Activated T-cell treated with anti-CD3 and anti-CD28 coated beads, Interleukin-2, amount 50 U/mL, for 24 hours (primary cell): ENCODE data around the gene TMEM63A.
A peak's percentile ranks its signal among the peaks of the same experiment; 100 is the strongest.

ENCODE experiments used
- DNase-seq: peaks from one replicate; pipeline ENCODE4 v3.0.0-alpha.2; 2020
- H3K27ac Mint-ChIP-seq: 2 replicates; pipeline ENCODE4 v1.8.0; 2020; ENCODE audit warnings: mild to moderate bottlenecking, mixed read lengths
- H3K27me3 Mint-ChIP-seq: 2 replicates; pipeline ENCODE4 v1.8.0; 2020; ENCODE audit warnings: mixed read lengths
- H3K36me3 Mint-ChIP-seq: 2 replicates; pipeline ENCODE4 v1.8.0; 2020; ENCODE audit warnings: low read depth, mixed read lengths
- H3K4me1 Mint-ChIP-seq: 2 replicates; pipeline ENCODE4 v1.8.0; 2020; ENCODE audit warnings: low read depth, mixed read lengths
- H3K4me3 Mint-ChIP-seq: 2 replicates; pipeline ENCODE4 v1.8.0; 2020; ENCODE audit warnings: mild to moderate bottlenecking, moderate library complexity, mixed read lengths
- H3K9me3 Mint-ChIP-seq: 2 replicates; pipeline ENCODE4 v1.8.0; 2020; ENCODE audit warnings: mixed read lengths

The TMEM63A gene

DNA sequence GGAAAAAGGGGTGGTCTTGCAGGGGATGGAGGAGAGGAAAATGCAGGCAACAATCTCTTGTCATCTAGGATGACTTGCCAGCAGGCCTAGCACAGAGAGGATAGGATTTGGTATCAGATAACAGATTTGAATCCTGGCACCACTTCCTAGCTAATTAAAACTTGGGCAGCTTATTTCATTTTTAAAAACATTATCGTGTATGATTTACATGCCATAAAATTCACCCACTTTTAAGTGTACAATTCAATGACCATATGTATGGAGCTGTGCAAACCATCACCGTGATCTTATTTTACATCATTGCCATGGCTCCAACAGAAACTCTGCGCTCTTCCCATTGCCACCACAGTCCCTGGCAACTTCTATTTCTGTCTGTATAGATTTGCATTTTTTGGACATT, 34.9 kb upstream of the TMEM63A start:
- H3K4me1 Mint-ChIP-seq = peaks cover 41% of the 10 kb centered on the region
- H3K27me3 Mint-ChIP-seq = no peaks in the 10 kb centered on the region
- DNase-seq = no peak
- H3K4me3 Mint-ChIP-seq = no peak overlapping the region
- H3K9me3 Mint-ChIP-seq = no peaks in the 10 kb centered on the region
- H3K36me3 Mint-ChIP-seq = peaks cover 74% of the 10 kb centered on the region
- H3K27ac Mint-ChIP-seq = peak overlapping the region; percentile 1

DNA sequence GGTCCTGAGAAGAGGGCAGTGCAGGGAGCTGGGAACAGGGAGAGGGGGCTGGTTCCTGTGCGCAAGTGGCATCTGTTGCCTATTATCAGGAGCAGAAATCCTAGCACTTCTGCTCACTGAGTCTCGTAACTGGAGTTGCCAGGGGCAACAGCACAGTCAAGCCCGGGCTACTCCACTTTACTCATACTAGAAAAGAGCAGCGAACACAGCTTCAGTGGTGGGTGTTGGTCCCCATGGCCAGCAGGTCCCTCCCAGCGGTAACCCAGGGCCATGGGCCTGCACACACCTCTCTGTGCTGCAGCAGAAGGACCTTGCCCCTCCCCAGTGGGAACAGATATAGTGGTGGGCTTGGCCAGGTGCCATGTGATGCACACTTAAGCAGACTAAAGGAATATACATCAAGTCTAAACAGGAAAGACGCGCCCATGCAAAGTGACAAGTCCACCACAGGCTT, 33.4 kb upstream of the TMEM63A start:
- H3K36me3 Mint-ChIP-seq = peaks cover 59% of the 10 kb centered on the region
- H3K27ac Mint-ChIP-seq = no peak overlapping the region
- no peaks in the 10 kb centered on the region for H3K9me3 Mint-ChIP-seq
- no peak for DNase-seq
- H3K4me1 Mint-ChIP-seq = peaks cover 33% of the 10 kb centered on the region
- no peaks in the 10 kb centered on the region for H3K27me3 Mint-ChIP-seq
- H3K4me3 Mint-ChIP-seq = no peak overlapping the region

GRCh38 chr1:225914947-225915346, 32.8 kb upstream of the TMEM63A start:
- no peak overlapping the region for H3K4me3 Mint-ChIP-seq
- H3K4me1 Mint-ChIP-seq = peaks cover 33% of the 10 kb centered on the region
- DNase-seq = no peak
- H3K9me3 Mint-ChIP-seq = no peaks in the 10 kb centered on the region
- no peak overlapping the region for H3K27ac Mint-ChIP-seq
- peaks cover 52% of the 10 kb centered on the region for H3K36me3 Mint-ChIP-seq
- no peaks in the 10 kb centered on the region for H3K27me3 Mint-ChIP-seq

DNA sequence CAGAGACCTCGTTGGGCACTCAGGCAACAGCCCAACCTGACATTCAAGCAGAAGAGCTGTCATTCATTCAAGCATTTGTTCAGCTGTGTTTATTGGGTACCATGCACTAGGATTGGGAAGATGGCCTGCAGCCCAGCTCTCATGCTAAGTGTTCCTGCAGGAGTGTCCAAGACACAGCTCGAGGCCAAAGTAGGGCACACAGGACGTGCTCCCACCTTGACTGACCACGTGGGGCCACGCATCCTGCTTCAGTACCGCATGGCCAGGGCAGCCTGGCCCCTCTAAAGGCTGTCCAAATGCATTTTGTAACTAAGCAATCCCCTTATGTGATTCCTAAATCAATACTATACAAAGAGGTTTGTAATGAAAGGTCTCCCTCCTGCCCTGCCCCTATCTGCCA, 32.2 kb upstream of the TMEM63A start:
- Mint-ChIP-seq H3K27ac (no peak overlapping the region), H3K4me1 (peaks cover 33% of the 10 kb centered on the region), H3K9me3 (no peaks in the 10 kb centered on the region), H3K36me3 (peaks cover 47% of the 10 kb centered on the region), H3K4me3 (no peak overlapping the region), H3K27me3 (no peaks in the 10 kb centered on the region)
- DNase-seq = no peak

DNA sequence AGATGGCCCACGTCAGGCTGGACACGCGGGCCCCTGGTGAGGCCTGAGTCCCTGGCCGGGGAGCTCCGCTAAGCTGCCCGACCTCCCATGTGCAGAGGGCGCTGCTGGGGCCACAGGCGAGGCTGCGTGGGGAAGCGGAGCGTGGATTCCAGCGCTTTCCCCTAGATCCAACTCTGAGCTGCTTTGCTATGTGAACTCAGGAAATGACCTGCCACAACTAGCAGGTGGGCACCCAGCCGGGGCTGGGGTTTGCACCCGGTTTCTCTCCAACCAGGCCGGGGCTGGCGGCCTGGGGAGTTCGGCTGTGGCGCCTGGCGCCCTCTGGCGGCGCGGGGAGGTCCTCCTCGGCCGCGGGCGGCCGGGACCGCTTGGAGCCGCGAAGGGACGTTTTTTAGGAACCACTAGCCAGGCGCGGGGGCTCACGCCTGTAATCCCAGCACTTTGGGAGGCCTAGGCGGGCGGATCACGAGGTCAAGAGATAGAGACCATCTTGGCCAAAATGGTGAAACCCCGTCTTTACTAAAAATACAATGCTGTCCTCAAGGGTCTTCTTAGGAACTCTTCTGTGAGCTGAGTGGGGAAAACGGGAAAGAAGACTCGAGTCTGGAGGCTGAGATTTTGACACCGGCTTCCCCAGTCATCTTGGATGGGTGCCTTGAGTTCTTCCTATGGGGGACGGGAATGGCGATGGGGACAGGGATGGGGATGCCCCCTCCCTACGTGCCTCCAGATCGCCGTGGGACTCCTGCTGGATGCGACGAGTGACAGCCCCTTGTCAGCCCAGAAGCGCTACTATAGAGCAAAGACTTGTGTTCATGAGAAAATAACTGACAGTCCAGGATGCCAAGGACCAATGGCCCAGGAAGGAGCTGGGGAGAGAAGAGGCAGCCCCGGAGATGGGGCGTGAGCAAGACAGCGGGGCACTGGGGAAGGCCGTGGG, 29.3 kb upstream of the TMEM63A start:
- Mint-ChIP-seq H3K4me1 (peaks cover 22% of the 10 kb centered on the region), H3K36me3 (peaks cover 18% of the 10 kb centered on the region), H3K9me3 (no peaks in the 10 kb centered on the region), H3K27me3 (no peaks in the 10 kb centered on the region), H3K27ac (no peak overlapping the region), H3K4me3 (no peak overlapping the region)
- DNase-seq = peak; percentile 86

GRCh38 chr1:225909477-225909876, 27.3 kb upstream of the TMEM63A start:
- H3K36me3 Mint-ChIP-seq = peaks cover 4% of the 10 kb centered on the region
- no peaks in the 10 kb centered on the region for H3K9me3 Mint-ChIP-seq
- no peak for DNase-seq
- no peak overlapping the region for H3K4me3 Mint-ChIP-seq
- peak overlapping the region; percentile 38 for H3K27ac Mint-ChIP-seq
- no peaks in the 10 kb centered on the region for H3K27me3 Mint-ChIP-seq
- H3K4me1 Mint-ChIP-seq = peaks cover 27% of the 10 kb centered on the region

- peaks cover 27% of the 10 kb centered on the region for H3K4me1 Mint-ChIP-seq
Measured at GRCh38 chr1:225908773-225909172, 26.6 kb upstream of the TMEM63A start.

GRCh38 chr1:225908013-225908640, 25.9 kb upstream of the TMEM63A start:
- Mint-ChIP-seq H3K4me1 (peaks cover 27% of the 10 kb centered on the region), H3K36me3 (peaks cover 4% of the 10 kb centered on the region), H3K4me3 (no peak overlapping the region), H3K27ac (no peak overlapping the region), H3K27me3 (no peaks in the 10 kb centered on the region), H3K9me3 (no peaks in the 10 kb centered on the region)
- no peak for DNase-seq

More at GRCh38 chr1:225908773-225909172, 26.6 kb upstream of the TMEM63A start:
- Mint-ChIP-seq H3K4me3 (no peak overlapping the region), H3K27ac (no peak overlapping the region), H3K9me3 (no peaks in the 10 kb centered on the region), H3K36me3 (peaks cover 4% of the 10 kb centered on the region), H3K27me3 (no peaks in the 10 kb centered on the region)
- no peak for DNase-seq

DNA sequence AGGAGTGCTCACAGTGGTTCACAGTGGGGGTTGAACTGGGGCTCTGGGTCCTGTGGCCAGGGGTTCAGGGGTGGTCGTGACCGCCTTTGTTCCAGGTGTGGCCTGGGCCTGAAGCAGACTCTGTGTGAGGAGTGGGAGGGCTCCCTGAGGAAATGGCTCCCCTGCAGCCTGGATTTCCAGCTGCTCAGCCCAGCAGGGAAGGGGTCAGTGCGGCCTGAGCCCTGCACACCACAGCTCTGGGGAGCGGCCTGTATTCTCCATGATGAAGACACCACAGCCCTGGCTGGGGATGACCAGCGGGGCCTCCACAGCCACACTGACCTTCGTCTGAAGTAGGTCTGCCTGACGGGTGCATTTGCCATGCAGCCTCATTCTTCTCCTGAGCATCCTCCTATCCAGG, 25.2 kb upstream of the TMEM63A start:
- Mint-ChIP-seq H3K27ac (no peak overlapping the region), H3K27me3 (no peaks in the 10 kb centered on the region), H3K4me1 (peaks cover 27% of the 10 kb centered on the region), H3K36me3 (no peaks in the 10 kb centered on the region), H3K4me3 (no peak overlapping the region), H3K9me3 (no peaks in the 10 kb centered on the region)
- DNase-seq = no peak

- no peak overlapping the region for H3K27ac Mint-ChIP-seq
- H3K27me3 Mint-ChIP-seq = no peaks in the 10 kb centered on the region
- H3K4me1 Mint-ChIP-seq = peaks cover 24% of the 10 kb centered on the region
- H3K4me3 Mint-ChIP-seq = no peak overlapping the region
- DNase-seq = no peak
- H3K9me3 Mint-ChIP-seq = no peaks in the 10 kb centered on the region
- H3K36me3 Mint-ChIP-seq = no peaks in the 10 kb centered on the region
Measured at GRCh38 chr1:225906467-225906866, 24.3 kb upstream of the TMEM63A start.

- H3K27ac Mint-ChIP-seq = no peak overlapping the region
- no peak for DNase-seq
- H3K4me3 Mint-ChIP-seq = no peak overlapping the region
- no peaks in the 10 kb centered on the region for H3K27me3 Mint-ChIP-seq
- H3K36me3 Mint-ChIP-seq = no peaks in the 10 kb centered on the region
- H3K9me3 Mint-ChIP-seq = no peaks in the 10 kb centered on the region
- peaks cover 16% of the 10 kb centered on the region for H3K4me1 Mint-ChIP-seq
Measured at GRCh38 chr1:225903623-225904022, 21.4 kb upstream of the TMEM63A start.

GRCh38 chr1:225899044-225899925, 17.1 kb upstream of the TMEM63A start:
- H3K4me1 Mint-ChIP-seq = peaks cover 39% of the 10 kb centered on the region
- DNase-seq = no peak
- peak overlapping the region; percentile 66 for H3K27ac Mint-ChIP-seq
- H3K36me3 Mint-ChIP-seq = no peaks in the 10 kb centered on the region
- H3K27me3 Mint-ChIP-seq = no peaks in the 10 kb centered on the region
- no peak overlapping the region for H3K4me3 Mint-ChIP-seq
- no peaks in the 10 kb centered on the region for H3K9me3 Mint-ChIP-seq

DNA sequence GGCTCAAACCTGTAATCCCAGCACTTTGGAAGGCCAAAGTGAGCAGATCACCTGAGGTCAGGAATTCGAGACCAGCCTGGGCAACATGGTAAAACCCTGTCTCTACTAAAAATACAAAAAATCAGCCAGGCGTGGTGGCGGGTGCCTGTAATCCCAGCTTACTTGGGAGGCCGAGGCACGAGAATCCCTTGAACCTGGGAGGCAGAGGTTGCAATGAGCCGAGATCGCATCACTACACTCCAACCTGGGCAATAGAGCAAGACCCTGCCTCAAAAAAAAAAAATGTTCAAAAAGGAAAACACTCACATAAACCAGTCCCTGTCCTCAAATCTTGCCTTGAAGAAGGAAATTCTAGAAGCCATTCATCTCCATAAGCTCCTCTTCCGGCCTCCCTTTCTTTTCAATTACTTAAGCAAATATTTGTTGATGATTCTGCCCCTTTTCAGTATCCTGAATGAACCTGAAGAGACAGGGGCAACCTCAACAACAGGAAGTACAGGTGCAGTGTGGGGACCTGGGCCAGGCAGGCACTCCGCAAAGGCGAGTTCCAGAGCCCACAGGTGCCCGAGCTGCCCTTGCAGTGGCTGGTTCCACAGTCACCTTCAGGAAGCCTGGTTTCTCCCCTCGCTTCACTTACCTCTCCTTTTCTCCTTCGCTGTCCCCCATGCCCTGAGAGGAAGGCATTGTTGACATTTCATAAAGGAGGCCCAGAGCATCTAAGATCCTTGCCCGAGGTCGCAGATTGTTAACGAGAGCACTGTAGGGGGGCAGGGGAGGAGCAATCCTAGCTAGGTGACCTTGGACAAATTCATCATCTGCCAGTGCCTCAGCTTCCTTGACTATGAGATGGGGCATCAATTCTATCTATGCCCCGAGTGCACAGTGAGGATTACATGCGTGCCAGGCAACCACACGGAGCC, 15.7 kb upstream of the TMEM63A start:
- H3K36me3 Mint-ChIP-seq = no peaks in the 10 kb centered on the region
- H3K9me3 Mint-ChIP-seq = no peaks in the 10 kb centered on the region
- H3K27me3 Mint-ChIP-seq = no peaks in the 10 kb centered on the region
- peaks cover 39% of the 10 kb centered on the region for H3K4me1 Mint-ChIP-seq
- H3K27ac Mint-ChIP-seq = peak overlapping the region; percentile 83
- H3K4me3 Mint-ChIP-seq = peak overlapping the region; percentile 33
- peak; percentile 50 for DNase-seq
